ENCODE data around the gene HCFC1R1.

GRCh38 chr16:2985462-2985861, 38.3 kb downstream of the HCFC1R1 start:
- no peak for TF ChIP-seq POLR2AphosphoS5 (IDR thresholded peaks at IDR 0.05; ENCODE audit: low read depth, low read length)
- no peak for TF ChIP-seq POLR2A (IDR thresholded peaks at IDR 0.05; ENCODE audit: low read depth, low read length)
- no peak for TF ChIP-seq TAF1 (IDR thresholded peaks at IDR 0.05; ENCODE audit: borderline replicate concordance, low read depth, low read length)

Measured in GM12892 (cell line).